Glutamatergic neuron (in vitro differentiated cells): ENCODE measurements around the gene SPATA20. TPM values are rescaled to one million over a fixed set of nuclear protein-coding genes. Genes with fewer than 3 reads are reported as not detected.

ENCODE experiments used
- DNase-seq: peaks from one replicate; pipeline ENCODE4 v3.0.0; 2022
- H3K27ac Mint-ChIP-seq: one replicate; pipeline ENCODE4 v1.8.0; 2020; ENCODE audit warnings: mild to moderate bottlenecking, mixed read lengths, inconsistent platforms; ENCODE audit not compliant: unreplicated experiment
- H3K27me3 Mint-ChIP-seq: one replicate; pipeline ENCODE4 v1.8.0; 2020; ENCODE audit warnings: mild to moderate bottlenecking, moderate library complexity, mixed read lengths, inconsistent platforms; ENCODE audit not compliant: unreplicated experiment
- H3K36me3 Mint-ChIP-seq: one replicate; pipeline ENCODE4 v1.8.0; 2020; ENCODE audit warnings: mild to moderate bottlenecking, mixed read lengths, inconsistent platforms; ENCODE audit not compliant: unreplicated experiment
- H3K4me1 Mint-ChIP-seq: one replicate; pipeline ENCODE4 v1.8.0; 2020; ENCODE audit warnings: mild to moderate bottlenecking, low read depth, mixed read lengths, inconsistent platforms; ENCODE audit not compliant: unreplicated experiment
- H3K4me3 Mint-ChIP-seq: one replicate; pipeline ENCODE4 v1.8.0; 2020; ENCODE audit warnings: mild to moderate bottlenecking, mixed read lengths, inconsistent platforms; ENCODE audit not compliant: unreplicated experiment
- H3K9me3 Mint-ChIP-seq: one replicate; pipeline ENCODE4 v1.8.0; 2020; ENCODE audit warnings: mild to moderate bottlenecking, moderate library complexity, mixed read lengths, inconsistent platforms; ENCODE audit not compliant: unreplicated experiment
- CTCF ChIP-seq: fragments of 200-600 bp; sonication (generic); IDR thresholded peaks from one replicate; pipeline ENCODE4 v1.5.0; 2021; ENCODE audit not compliant: partially characterized antibody, unreplicated experiment
- total RNA-seq: library from RNA; stranded (reverse); fragmentation: NEBNext Ultra II Directional; extraction: Animal tissue kit (Norgen Biotek cat#: 25700); gene quantifications from one replicate; pipeline ENCODE4 v1.2.1, GENCODE V29; 2021; ENCODE audit not compliant: unreplicated experiment

The SPATA20 gene
- total RNA-seq, 1 donor from 2014 or later = 14.0 TPM

GRCh38 chr17:50535407-50535806 lies 11.6 kb upstream of the SPATA20 start:
- Mint-ChIP-seq H3K27me3 (peaks cover 15% of the 10 kb centered on the region), H3K36me3 (peaks cover 4% of the 10 kb centered on the region), H3K9me3 (peaks cover 6% of the 10 kb centered on the region), H3K4me3 (peak overlapping the region; percentile 13), H3K27ac (no peak overlapping the region), H3K4me1 (peaks cover 13% of the 10 kb centered on the region)
- no peak for DNase-seq
- no peak for TF ChIP-seq CTCF

- Mint-ChIP-seq H3K27ac (no peak overlapping the region), H3K27me3 (peaks cover 14% of the 10 kb centered on the region), H3K4me1 (peaks cover 17% of the 10 kb centered on the region), H3K9me3 (peaks cover 6% of the 10 kb centered on the region), H3K36me3 (peaks cover 4% of the 10 kb centered on the region), H3K4me3 (no peak overlapping the region)
- no peak for DNase-seq
- TF ChIP-seq CTCF = no peak
Measured at GRCh38 chr17:50536683-50537646, 10.0 kb upstream of the SPATA20 start.

GRCh38 chr17:50537721-50538548 lies 9.0 kb upstream of the SPATA20 start:
- DNase-seq = no peak
- no peak for TF ChIP-seq CTCF
- H3K27ac Mint-ChIP-seq = no peak overlapping the region
- H3K9me3 Mint-ChIP-seq = peaks cover 6% of the 10 kb centered on the region
- H3K4me3 Mint-ChIP-seq = no peak overlapping the region
- peaks cover 4% of the 10 kb centered on the region for H3K36me3 Mint-ChIP-seq
- peaks cover 16% of the 10 kb centered on the region for H3K27me3 Mint-ChIP-seq
- peaks cover 21% of the 10 kb centered on the region for H3K4me1 Mint-ChIP-seq

GRCh38 chr17:50538549-50539410 lies 8.2 kb upstream of the SPATA20 start:
- no peak overlapping the region for H3K27ac Mint-ChIP-seq
- peaks cover 8% of the 10 kb centered on the region for H3K9me3 Mint-ChIP-seq
- peaks cover 4% of the 10 kb centered on the region for H3K36me3 Mint-ChIP-seq
- H3K27me3 Mint-ChIP-seq = peaks cover 8% of the 10 kb centered on the region
- TF ChIP-seq CTCF = no peak
- no peak overlapping the region for H3K4me3 Mint-ChIP-seq
- peak; percentile 60 for DNase-seq
- H3K4me1 Mint-ChIP-seq = peaks cover 16% of the 10 kb centered on the region
